ENCODE data around the gene MINK1.
"Not testable (repeated sequence)": the region's sequence is repeated elsewhere in the genome, so short reads cannot be mapped to it uniquely, and the experiment has no call there.

MINK1 gene

DNA sequence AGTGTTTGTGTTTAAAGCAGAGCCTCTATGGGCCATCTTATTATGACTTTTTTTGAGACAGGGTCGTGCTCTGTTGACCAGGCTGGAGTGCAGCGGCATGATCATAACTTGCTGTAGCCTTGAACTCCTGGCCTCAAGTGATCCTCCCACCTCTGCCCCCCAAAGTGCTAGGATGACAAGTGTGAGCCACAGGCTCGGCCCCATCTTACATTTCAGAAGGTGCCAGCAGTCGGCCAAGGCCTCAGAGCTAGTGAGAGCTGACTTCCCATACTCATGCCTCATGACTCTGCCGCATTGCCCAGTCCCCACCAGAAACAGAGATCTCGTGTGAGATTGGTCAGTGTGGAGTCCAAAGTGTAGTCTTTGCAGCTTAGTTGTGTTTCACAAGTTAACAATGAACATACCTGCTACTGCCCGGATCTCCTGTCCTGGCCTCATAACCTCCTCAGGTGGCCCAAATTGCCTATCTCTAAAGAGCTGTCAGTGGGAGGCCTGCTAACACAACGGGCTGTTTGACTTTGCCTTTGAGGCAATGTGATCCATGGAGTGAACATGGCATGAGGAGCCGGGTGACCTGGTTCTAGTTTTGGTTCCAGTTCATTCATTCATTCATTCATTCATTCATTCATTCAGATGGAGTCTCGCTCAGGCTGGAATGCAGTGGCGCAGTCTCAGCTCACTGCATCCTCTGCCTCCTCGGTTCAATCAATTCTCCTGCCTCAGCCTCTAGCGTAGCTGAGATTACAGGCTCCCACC lies 13.7 kb downstream of the MINK1 start:
- H3K36me3 Mint-ChIP-seq (ENCODE audit: low read depth) = peaks cover 3% of the 10 kb centered on the region
- no peak for DNase-seq (ENCODE audit: low spot score)
- peaks cover under 1% of the 10 kb centered on the region for H3K9me3 Mint-ChIP-seq
- H3K4me3 Mint-ChIP-seq = no peak overlapping the region
- no peak overlapping the region for H3K27ac Mint-ChIP-seq
- H3K27me3 Mint-ChIP-seq (ENCODE audit: low read depth) = no peaks in the 10 kb centered on the region
- peaks cover 4% of the 10 kb centered on the region for H3K4me1 Mint-ChIP-seq (ENCODE audit: low read depth)

DNA sequence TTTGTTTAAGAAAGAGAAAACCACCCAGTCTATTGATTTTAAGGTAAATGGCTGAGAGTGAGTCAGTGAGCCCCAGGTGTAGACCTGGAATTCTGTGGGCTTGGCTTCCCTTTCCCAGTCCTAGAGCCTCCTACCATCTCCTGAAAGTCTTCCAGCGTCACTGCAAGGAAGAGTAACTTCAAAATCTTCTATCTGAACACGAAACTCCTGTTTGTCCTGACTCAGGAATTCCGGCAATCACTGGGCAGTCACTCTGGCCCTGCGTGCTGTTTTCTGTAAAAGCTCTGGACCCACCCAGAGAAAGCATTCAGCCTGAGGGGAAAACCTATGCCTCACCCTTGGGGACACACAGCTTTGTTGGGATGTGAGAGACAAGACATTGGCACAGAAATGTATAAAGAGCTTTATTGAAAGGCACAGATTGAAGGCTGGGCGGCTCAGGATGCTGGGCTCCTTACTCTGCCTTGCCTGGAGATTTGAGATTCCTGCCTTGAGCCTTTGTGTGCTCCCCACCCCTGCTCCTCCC lies 15.9 kb downstream of the MINK1 start:
- Mint-ChIP-seq H3K4me1 (ENCODE audit: low read depth) (peaks cover 9% of the 10 kb centered on the region), H3K27ac (no peak overlapping the region), H3K36me3 (ENCODE audit: low read depth) (peaks cover 12% of the 10 kb centered on the region), H3K27me3 (ENCODE audit: low read depth) (no peaks in the 10 kb centered on the region), H3K4me3 (no peak overlapping the region), H3K9me3 (peaks cover 6% of the 10 kb centered on the region)
- DNase-seq (ENCODE audit: low spot score) = no peak

DNA sequence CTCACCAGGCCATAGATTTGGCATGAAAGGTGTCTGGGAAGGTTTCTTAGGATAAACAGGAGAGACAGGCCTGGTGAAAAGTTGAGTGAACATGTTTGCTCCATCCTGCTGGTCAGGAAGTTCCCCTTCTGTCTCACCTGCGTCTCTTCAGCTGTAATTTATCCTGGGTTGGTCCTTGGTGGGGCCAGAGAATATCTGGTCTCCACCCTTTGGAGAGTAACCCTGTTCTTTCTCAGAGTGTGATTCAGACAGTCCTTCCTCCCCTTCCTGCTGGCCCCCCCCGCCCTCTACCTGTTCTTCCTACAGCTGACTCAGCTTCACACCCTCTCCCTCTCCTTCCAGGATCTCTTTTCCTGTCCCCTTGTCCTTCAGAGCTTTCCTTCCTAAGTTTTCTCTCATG lies 17.1 kb downstream of the MINK1 start:
- Mint-ChIP-seq H3K4me3 (no peak overlapping the region), H3K9me3 (peaks cover 6% of the 10 kb centered on the region), H3K36me3 (ENCODE audit: low read depth) (peaks cover 16% of the 10 kb centered on the region), H3K4me1 (ENCODE audit: low read depth) (peaks cover 9% of the 10 kb centered on the region), H3K27ac (no peak overlapping the region), H3K27me3 (ENCODE audit: low read depth) (no peaks in the 10 kb centered on the region)
- DNase-seq (ENCODE audit: low spot score) = no peak

DNA sequence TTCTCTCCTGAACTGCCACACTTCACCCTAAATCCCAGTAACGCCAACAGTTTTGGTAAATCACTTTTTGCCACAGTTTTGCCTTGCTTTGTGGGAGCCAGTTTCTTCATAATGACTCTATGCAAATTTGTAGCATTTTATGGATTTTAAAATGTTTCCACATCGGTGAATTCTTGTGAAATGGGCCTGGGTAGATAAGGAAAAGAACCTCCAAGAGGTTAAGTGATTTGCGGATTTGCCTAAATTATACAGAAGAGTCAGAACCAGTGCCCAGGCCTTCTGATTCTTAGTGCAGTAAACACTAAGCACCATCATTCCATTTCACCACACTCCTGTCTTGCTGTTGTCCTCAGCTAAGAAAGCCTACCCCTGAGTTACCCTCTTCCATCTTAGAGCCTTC lies 17.9 kb downstream of the MINK1 start:
- no peak for DNase-seq (ENCODE audit: low spot score)
- H3K9me3 Mint-ChIP-seq = peaks cover 6% of the 10 kb centered on the region
- H3K36me3 Mint-ChIP-seq (ENCODE audit: low read depth) = peaks cover 18% of the 10 kb centered on the region
- H3K27ac Mint-ChIP-seq = no peak overlapping the region
- H3K4me3 Mint-ChIP-seq = no peak overlapping the region
- peaks cover 9% of the 10 kb centered on the region for H3K4me1 Mint-ChIP-seq (ENCODE audit: low read depth)
- no peaks in the 10 kb centered on the region for H3K27me3 Mint-ChIP-seq (ENCODE audit: low read depth)

GRCh38 chr17:4852567-4853207 lies 19.5 kb downstream of the MINK1 start:
- Mint-ChIP-seq H3K9me3 (peaks cover 6% of the 10 kb centered on the region), H3K27ac (peak overlapping the region; percentile 46), H3K27me3 (ENCODE audit: low read depth) (no peaks in the 10 kb centered on the region), H3K4me1 (ENCODE audit: low read depth) (peaks cover 7% of the 10 kb centered on the region), H3K4me3 (no peak overlapping the region), H3K36me3 (ENCODE audit: low read depth) (peaks cover 18% of the 10 kb centered on the region)
- no peak for DNase-seq (ENCODE audit: low spot score)

- Mint-ChIP-seq H3K36me3 (ENCODE audit: low read depth) (peaks cover 18% of the 10 kb centered on the region), H3K4me3 (no peak overlapping the region), H3K27me3 (ENCODE audit: low read depth) (no peaks in the 10 kb centered on the region), H3K27ac (no peak overlapping the region), H3K9me3 (peaks cover 6% of the 10 kb centered on the region), H3K4me1 (ENCODE audit: low read depth) (peaks cover 7% of the 10 kb centered on the region)
- DNase-seq (ENCODE audit: low spot score) = no peak
Observed at GRCh38 chr17:4853208-4853671, 20.1 kb downstream of the MINK1 start.

- no peak for DNase-seq (ENCODE audit: low spot score)
- H3K9me3 Mint-ChIP-seq = peaks cover 6% of the 10 kb centered on the region
- no peak overlapping the region for H3K27ac Mint-ChIP-seq
- H3K27me3 Mint-ChIP-seq (ENCODE audit: low read depth) = no peaks in the 10 kb centered on the region
- H3K36me3 Mint-ChIP-seq (ENCODE audit: low read depth) = peaks cover 18% of the 10 kb centered on the region
- peaks cover 7% of the 10 kb centered on the region for H3K4me1 Mint-ChIP-seq (ENCODE audit: low read depth)
- no peak overlapping the region for H3K4me3 Mint-ChIP-seq
Observed at GRCh38 chr17:4854111-4854681, 21.1 kb downstream of the MINK1 start.

DNA sequence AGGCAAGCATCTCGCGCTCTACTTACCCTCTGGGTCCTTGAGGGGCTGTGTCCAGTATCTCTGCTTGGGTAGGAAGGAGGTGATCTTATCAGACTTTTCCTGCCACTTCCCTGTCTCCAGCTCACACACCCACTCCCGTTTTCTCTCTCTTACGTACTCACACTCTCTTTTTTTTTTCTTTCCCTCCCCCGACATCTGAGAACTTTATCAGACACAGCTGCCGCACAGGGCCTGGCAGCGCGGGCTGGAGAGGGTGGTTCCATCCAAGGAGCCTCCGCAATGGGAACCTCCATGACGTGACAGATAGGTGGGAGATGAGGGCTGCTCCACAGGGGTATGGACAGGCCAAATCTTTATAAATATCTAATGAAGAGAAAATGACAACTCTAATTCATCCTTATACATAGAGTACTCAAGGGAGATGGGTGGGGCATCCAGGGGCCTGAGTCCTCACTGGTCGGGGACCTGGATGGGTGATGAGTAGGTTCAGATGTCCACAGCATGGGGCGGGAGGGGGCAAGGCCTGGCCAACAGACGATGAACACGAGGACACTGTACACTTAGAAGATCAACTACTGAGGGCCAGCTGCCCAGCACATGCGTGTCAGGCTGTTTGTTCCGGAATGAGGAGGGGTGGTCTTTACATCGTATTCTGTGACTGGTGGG lies 23.3 kb downstream of the MINK1 start:
- peaks cover 6% of the 10 kb centered on the region for H3K9me3 Mint-ChIP-seq
- H3K36me3 Mint-ChIP-seq (ENCODE audit: low read depth) = peaks cover 22% of the 10 kb centered on the region
- peaks cover 4% of the 10 kb centered on the region for H3K4me1 Mint-ChIP-seq (ENCODE audit: low read depth)
- H3K4me3 Mint-ChIP-seq = no peak overlapping the region
- no peak for DNase-seq (ENCODE audit: low spot score)
- H3K27ac Mint-ChIP-seq = no peak overlapping the region
- H3K27me3 Mint-ChIP-seq (ENCODE audit: low read depth) = no peaks in the 10 kb centered on the region

DNA sequence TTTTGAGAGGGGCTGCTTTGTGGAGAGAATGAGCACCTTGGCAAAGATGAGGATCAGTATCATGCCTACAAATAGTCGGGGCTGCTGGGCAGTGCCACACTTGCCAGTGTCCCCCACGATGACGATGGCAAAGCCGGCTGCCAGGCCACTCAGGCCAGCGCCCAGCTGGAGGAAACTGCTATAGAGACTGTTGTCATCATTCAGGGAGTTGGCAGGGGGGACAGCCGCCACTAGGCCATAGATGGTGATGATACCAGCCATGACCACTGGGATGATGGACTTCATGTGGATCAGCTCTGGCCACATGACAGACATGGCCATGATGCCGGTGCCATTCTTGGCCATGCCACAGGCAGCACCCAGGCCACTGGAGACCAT lies 23.8 kb downstream of the MINK1 start:
- Mint-ChIP-seq H3K36me3 (ENCODE audit: low read depth) (peaks cover 22% of the 10 kb centered on the region), H3K27me3 (ENCODE audit: low read depth) (no peaks in the 10 kb centered on the region), H3K4me3 (no peak overlapping the region), H3K27ac (no peak overlapping the region), H3K4me1 (ENCODE audit: low read depth) (peaks cover 4% of the 10 kb centered on the region), H3K9me3 (peaks cover 5% of the 10 kb centered on the region)
- DNase-seq (ENCODE audit: low spot score) = no peak

- H3K27me3 Mint-ChIP-seq (ENCODE audit: low read depth); H3K9me3 Mint-ChIP-seq; DNase-seq (ENCODE audit: low spot score); H3K4me3 Mint-ChIP-seq; H3K4me1 Mint-ChIP-seq (ENCODE audit: low read depth); H3K27ac Mint-ChIP-seq: not testable (repeated sequence)
- peaks cover 17% of the 10 kb centered on the region for H3K36me3 Mint-ChIP-seq (ENCODE audit: low read depth)
Observed at GRCh38 chr17:4857347-4857746, 24.2 kb downstream of the MINK1 start.

GRCh38 chr17:4858068-4858881 lies 25.1 kb downstream of the MINK1 start:
- no peaks in the 10 kb centered on the region for H3K27me3 Mint-ChIP-seq (ENCODE audit: low read depth)

GRCh38 chr17:4858882-4859260 lies 25.7 kb downstream of the MINK1 start:
- H3K4me3 Mint-ChIP-seq = no peak overlapping the region
- H3K4me1 Mint-ChIP-seq (ENCODE audit: low read depth) = no peaks in the 10 kb centered on the region
- H3K27ac Mint-ChIP-seq = no peak overlapping the region
- no peaks in the 10 kb centered on the region for H3K27me3 Mint-ChIP-seq (ENCODE audit: low read depth)
- H3K36me3 Mint-ChIP-seq (ENCODE audit: low read depth) = peaks cover 14% of the 10 kb centered on the region
- no peak for DNase-seq (ENCODE audit: low spot score)
- no peaks in the 10 kb centered on the region for H3K9me3 Mint-ChIP-seq

More at GRCh38 chr17:4858068-4858881, 25.1 kb downstream of the MINK1 start:
- Mint-ChIP-seq H3K9me3 (no peaks in the 10 kb centered on the region), H3K4me3 (no peak overlapping the region), H3K27ac (no peak overlapping the region), H3K4me1 (ENCODE audit: low read depth) (no peaks in the 10 kb centered on the region), H3K36me3 (ENCODE audit: low read depth) (peaks cover 16% of the 10 kb centered on the region)
- DNase-seq (ENCODE audit: low spot score) = no peak

- Mint-ChIP-seq H3K27ac (no peak overlapping the region), H3K27me3 (ENCODE audit: low read depth) (no peaks in the 10 kb centered on the region), H3K36me3 (ENCODE audit: low read depth) (peaks cover 7% of the 10 kb centered on the region), H3K4me3 (no peak overlapping the region), H3K9me3 (no peaks in the 10 kb centered on the region), H3K4me1 (ENCODE audit: low read depth) (peaks cover 1% of the 10 kb centered on the region)
- no peak for DNase-seq (ENCODE audit: low spot score)
Observed at GRCh38 chr17:4859816-4860625, 26.9 kb downstream of the MINK1 start.
